ENCODE data around the gene CDH18.
"Not testable (repeated sequence)": the region's sequence is repeated elsewhere in the genome, so short reads cannot be mapped to it uniquely, and the experiment has no call there.

Gene CDH18

DNA sequence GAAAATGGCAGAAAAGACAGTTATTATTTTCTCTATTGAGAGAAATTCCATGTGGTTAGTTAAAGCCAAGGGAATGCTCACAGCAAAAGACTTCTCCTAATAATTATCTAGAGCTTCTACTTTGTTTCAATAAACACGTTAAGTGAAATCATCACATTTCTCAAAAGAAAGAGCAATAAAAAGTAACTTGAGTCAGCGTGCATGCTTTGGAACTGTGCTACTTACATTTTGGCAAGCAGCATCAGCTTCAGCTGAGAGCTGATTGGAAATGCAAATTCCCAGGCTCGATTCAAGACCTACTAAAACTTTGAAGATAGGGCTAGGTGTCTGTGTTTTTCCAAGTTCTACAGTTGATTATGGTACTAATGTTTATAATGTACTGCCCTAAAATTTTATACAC lies 132.1 kb downstream of the CDH18 start:
- DNase-seq, result no peak

DNA sequence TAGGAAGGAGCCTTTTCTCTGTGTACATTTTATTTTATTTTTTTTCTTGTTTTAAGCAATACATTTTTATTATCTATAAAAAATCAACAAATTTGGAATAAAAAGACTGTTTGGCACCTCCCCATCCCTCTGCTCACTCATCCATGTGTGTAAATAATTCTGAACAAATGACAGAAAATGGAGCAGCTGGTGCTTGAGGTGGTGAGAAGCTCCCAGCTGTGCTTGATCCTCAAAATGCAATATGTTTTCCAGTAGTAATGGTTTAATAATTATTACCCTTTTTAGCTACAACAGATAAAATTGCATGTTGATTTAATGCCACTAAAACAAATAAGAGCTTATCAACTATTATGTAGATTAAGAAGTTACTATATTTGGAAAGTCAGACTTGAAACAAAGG lies 132.5 kb downstream of the CDH18 start:
- DNase-seq, result no peak

DNA sequence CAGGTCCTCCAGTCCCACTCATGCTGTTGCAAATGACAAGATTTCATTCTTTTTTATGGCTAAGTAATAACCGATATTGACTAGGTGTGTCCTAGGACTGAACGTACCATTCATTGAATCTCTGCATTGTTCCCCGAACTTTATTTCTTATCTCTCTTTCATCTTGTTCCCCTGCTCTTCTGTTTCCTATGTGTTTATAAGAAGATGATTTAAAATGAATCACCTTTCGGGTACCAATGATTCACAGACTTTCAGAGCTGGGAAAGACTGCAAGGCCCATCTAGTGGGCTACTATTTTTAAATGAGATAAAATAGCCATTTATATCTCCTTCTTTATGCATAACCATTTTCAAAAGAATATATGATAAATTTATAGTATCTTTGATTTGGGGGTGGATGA lies 133.0 kb downstream of the CDH18 start:
- DNase-seq, result no peak

DNA sequence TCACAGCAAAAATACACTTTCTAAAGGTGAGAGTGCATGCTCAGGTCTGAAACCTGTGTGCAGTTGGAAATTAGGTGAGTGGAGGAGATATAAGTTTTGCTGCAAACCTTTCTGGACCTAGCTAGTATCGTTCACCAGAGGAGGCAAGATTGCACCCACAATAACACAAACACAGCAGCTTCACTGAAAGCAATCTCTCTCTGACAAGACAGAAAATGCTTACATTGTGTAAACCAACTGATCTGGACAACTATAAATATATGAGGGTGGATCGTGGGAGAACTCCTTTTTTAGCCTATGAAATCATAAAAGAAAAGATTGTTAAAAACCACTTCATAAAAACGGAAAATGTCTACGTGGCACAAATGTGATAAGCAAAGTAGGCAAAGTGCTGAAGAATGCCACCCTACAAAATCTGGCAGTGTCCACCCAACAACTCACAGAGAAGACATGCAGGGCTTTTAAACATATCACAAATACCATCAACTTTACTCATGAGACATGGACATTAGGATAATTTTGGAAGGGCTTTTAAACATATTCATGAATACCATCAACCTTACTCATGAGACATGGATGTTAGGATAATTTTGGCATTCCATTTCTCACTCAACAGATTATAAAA lies 134.3 kb downstream of the CDH18 start:
- no peak for DNase-seq

DNA sequence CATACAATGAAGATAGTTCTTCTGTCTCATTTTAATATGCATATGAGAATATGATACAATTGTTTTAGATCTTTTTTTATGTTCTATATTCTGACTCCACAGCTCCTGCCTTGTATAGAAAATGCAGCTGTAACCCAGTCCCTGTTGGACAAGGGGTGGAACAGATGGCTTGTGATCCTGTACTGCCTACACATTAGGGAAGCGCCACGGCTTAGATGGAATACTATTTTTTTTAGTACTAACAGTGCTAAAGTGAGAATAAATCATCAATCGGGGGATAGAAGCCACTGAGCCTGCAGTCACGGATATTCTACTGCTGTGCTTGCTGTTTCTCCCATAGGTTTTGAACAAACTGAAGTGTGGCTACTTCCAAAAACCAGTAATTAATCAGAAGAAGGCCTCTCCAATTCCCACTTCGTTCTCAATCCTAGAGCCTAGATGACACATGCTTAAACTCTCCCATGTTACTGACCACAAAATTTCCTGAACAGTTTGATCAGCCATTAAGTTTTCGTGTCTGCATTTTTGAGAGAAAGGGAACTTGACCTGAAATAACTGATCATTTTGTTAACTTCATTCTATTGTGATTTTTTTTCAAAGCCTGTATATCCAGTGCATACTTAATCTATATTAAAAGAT lies 150.3 kb downstream of the CDH18 start:
- no peak for DNase-seq

DNA sequence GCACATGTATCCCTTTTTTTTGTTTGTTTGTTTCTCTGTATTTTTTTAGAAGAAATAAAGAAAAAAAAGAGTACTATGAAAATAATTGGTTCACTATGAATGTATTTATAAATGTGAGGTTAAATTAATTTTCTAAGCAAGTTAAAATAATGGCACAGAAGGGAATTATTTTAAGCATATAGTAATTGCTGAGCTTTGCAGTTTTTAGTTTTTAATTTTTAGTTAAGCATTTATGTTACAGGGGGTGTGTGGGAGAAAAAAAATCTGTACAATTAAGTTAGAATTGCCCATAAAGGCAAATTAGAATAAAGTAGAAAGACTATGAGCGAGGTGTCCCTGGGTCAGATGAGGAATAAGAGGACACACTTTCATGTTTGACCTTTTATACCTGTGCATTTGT lies 152.6 kb downstream of the CDH18 start:
- DNase-seq, result no peak

DNA sequence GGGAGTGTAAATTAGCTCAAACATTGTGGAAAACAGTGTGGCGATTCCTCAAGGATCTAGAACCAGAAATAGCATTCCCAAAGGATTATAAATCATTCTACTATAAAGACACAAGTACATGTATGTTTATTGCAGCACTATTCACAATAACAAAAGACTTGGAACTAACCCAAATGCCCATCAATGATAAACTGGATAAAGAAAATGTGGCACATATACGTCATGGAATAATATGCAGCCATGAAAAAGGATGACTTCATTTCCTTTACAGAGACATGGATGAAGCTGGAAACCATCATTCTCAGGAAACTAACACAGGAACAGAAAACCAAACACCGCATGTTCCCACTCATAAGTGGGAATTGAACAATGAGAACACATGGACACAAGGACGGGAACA lies 175.3 kb downstream of the CDH18 start:
- not testable (repeated sequence) for DNase-seq

DNA sequence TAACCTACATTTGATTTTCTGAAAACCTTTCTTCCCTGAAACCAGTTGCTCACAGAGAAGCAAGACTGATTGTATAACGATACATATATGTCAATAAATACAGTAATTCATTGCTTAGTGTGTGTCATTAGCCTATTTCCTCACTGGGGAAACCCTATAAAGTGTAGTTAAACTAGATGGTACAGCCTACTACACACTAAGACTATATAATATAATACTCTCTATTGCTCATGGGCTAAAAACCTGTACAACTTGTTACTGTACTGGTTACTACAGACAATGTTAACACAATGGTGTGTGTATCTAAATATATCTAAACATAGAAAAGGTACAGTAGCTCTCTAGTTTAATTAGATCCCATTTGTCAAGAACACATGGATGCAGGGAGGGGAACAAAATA lies 181.2 kb downstream of the CDH18 start:
- no peak for DNase-seq

DNA sequence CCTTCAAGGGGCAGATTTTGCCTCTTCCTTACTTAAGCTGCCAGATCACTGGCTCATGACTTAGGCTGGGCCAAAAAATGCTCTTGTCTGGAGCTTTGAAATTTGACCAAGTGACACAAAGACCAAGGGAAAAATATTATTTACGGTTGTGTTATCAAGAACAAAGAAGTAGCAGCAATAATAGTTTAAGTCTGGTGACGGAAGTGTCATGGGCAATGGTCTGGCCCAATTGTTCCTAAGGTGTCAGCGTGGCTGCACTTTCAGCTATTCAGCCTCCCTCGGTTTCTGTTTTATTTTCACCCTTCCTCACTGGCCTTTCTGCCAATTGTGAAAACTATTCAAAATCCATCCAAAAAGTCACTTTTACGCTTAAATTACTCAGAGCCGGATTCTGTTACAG lies 185.3 kb downstream of the CDH18 start:
- no peak for DNase-seq

DNA sequence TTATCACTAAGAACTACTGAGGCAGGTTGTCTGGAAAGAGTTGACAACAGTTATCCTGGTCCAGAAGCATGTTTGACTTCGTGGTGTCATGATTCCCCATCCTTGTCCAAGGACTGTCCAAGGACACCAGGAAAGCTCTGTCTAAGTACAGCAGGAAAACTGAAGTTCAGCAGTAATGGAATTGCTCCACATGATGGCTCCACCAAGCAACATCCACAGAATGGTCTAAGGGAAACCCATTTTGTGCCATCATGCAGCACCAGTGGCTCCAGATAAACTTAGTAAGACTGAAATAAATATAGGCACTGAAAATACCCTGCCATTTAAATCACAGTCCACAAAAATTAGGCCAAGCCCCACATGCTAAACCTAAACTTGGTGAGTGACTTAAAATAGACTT lies 192.8 kb downstream of the CDH18 start:
- peak in 1 of 2 experiments; percentile 4 for DNase-seq

DNA sequence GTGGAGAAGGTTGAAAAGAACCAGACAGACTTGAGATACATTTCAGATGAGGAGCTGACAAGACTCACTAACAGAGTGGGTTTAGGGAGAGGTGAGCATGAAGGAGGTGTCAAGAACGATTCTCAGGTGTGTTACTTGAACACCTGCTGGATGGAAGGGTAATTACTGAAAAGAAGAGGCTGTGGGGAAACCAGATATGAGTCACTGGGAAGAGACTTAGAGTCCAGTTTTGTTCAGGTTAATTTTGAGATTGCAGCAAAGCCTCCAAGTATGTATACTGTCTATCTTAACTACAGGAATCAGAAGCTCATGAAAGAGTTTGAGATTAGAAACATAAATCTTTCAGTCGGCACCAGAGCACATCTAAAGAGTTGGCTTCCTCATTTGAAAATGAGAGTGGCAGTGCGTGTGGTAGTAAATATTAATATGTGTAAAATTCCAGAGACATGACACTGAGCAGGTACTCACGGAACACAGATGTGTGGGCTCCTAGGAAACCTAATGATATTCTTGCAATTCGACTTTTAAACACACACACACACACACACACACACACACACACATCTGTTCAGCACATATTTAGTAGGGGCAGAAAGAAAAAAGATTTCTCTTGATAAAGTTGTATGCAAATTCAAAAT lies 197.1 kb downstream of the CDH18 start:
- no peak for DNase-seq

DNA sequence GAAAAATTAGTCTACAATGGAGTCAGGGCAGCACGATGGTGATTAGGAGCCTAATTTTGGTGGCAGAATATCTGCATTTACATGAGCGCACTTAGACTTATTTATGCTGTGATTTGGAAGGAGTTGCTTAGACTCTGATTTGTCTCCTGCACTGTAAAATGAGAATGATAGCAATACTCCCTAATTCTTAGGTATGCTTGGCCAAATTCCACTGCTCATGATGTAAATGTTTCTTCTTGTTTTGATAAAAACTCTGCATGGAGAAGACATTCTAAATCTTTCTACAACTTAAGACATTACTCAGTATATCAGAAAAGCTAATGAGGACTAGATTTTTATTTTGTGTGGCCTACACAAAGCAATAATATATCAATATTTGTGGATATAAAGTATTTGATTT lies 205.4 kb downstream of the CDH18 start:
- no peak for DNase-seq

DNA sequence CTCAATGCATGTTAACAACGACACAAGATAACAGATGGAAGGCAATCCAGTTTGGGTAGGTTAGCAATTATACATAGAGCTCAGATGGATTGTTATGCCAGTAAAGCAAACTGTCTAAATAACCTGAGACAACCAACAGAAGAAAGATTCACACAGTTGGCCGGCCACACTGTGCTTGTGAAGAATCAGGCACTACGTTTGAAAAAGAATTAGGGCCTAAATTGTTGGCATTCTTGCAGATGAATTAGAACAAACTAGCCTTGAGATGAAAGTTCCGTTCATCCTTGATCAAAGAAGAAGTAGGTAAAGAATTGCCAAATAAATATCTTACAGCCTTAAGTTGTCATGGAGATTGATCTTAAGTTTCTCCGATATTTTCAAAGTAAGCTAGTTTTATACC lies 210.6 kb downstream of the CDH18 start:
- DNase-seq, result no peak

DNA sequence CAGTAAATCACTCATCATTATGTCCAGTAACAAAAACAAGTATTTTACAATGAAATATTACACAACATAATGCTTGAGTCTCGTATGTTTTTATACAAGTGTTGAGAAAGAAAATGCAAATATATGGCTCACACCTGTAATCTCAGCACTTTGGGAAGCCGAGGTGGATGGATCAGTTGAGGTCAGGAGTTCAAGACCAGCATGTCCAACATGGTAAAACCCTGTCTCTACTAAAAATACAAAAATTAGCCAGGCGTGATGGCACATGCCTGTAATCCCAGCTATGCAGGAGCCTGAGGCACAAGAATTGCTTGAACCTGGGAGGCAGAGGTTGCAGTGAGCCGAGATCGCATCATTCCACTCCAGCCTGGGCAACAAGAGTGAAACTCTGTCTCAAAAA lies 211.1 kb downstream of the CDH18 start:
- not testable (repeated sequence) for DNase-seq

DNA sequence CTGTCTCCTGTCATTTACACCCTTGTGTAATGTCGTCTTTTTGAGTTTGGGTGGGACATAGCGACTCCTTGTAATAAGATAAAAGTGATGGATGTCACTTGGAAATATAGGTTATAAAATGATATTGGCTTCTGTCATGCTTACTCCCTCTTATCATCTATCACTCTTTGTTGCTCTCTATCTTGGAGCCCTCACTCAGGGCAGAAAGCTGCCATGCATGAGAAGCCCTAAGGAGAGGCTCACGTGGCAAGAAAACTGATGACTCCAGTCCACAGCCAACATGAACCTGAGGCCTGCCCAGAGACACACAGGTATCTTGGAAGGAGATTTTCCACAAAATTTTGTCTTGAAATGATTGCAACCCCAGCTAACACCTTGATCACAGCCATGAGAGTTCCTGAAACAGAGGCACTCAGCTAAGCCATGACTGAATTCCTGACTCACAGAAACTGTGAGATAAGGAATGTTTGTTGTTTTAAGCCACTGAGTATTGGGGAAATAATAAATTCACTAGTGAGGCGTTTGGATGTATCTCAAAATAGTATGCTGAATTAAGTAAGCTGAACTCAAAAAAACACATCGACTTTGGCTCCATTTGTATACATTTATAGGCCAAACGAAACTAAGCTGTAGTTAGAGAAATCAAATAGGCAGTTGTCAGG lies 216.7 kb downstream of the CDH18 start:
- DNase-seq, result no peak

DNA sequence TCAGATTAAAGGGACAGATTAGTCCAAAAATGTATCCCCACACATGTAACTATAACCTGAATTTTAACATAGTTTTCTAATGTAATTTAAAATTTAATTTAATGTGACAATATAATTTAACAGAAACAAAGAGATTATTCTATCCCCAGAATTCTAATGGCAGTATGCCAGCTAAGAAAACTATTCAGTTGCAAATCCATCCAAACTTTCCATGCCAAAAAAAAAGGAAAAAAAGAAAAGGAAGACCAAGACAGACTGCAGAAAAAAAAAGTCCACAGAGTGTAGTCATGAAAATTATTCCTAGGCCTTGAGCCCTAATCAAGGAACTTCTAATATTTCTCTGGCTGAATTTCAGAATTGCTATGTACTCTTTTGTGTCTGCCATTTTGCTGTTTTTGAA lies 217.6 kb downstream of the CDH18 start:
- DNase-seq, result no peak

DNA sequence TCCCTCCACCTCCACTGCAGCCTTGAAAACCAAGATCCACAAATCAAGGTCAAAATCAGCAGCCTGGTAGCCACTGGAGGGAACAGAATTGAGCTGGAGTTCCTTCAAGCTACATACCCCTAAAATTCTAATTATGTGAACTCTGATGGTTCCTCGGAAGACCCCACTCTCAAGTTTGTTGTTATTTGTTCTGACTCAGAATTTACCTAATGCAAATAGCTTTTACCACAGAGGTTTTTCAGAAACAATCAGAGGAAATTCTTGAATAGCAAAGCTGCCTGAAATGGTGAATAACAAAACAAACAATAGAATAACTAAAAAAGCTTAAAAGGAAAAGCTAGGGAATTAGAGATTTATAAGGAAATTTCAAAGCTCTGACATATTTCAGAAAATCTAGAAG lies 220.0 kb downstream of the CDH18 start:
- no peak for DNase-seq

DNA sequence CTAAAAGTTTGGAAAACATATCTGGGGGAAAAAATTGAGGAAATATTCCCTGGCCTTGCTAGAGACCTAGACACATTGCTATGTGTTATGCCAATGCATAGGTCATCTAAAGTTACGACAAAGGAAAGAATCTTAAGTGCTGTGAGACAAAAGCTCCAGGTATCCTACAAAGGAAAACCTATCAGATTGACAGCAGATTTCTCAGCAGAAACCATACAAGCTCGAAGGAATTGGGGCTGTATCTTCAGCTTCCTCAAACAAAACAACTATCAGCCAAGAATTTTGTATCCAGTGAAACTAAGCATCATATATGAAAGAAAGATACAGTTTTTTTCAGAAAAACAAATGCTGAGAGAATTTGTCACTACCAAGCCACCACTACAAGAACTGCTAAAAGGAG lies 234.4 kb downstream of the CDH18 start:
- no peak for DNase-seq

DNA sequence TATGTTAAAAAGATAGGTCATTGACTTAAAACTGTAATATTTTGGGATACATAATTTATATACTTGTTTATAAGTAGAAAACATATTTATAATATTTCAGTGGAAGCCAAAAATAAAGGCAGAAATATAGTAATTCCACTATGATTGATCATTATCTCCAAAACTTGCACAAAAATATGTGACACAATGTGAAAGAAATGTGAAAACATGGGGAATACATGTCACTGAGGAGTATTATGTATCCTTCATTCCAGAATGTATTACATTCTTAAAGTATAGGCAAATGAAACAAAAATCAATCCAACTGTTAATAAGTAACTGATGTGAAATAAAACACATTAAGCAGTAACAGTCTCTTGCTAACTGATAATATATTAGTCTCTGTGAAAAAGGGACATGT lies 236.7 kb downstream of the CDH18 start:
- DNase-seq, result no peak

DNA sequence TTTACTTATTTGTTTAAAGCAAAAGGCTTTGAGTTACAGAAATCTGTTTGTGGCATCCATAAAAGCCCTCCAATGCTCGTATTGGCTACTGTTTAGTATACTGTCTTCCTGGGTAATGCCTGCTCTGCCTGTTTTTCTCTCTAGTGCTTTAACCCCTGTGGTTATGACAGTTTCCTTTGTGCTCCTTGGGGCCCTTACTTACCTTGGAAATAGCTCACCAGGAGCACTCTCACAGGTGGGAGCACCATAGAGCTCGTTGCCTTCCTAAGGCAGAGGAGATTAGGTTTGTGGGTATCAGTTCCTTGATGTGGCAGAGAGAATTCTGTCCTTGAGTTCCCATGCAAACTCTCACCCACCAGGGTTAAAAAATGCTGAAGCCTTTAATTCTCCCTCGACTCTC lies 242.8 kb downstream of the CDH18 start:
- no peak for DNase-seq

DNA sequence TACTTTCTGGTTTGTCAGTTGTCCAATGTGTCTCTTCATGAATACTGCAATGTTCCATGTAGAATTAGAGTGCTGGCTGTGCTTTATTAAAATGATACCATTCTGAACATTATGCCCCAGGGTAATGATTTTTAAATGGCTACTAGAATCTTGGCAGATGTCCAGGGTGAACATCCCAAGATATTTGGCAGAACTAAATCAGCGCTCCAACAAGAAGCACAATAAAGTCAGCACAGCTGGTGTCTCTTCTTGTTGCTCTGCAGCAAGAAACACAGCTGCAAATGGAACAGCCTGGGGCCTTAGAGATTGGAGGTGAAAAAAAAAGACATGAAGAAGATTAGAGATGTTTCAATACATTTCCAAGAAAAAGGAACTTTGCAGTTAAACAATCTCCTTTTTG lies 248.3 kb downstream of the CDH18 start:
- DNase-seq, result no peak

DNA sequence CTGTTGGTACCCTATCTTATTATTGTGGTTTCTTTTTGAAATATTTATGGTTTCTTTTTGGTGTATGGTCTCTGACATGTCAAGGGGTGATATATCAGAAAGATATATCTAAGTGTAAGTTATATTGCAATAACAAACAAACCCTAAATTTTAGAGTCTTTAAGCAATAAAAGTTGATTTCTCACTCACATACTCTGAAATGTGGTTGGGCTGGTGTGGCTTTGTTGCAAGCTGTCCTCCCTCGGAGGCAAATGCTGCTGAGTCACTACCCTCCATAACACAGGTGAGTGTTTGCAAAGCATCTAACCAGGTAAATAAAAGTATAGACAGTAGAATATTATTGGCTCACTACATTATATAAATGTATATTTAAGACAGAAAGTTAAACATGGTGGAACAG lies 253.2 kb downstream of the CDH18 start:
- DNase-seq, result no peak

DNA sequence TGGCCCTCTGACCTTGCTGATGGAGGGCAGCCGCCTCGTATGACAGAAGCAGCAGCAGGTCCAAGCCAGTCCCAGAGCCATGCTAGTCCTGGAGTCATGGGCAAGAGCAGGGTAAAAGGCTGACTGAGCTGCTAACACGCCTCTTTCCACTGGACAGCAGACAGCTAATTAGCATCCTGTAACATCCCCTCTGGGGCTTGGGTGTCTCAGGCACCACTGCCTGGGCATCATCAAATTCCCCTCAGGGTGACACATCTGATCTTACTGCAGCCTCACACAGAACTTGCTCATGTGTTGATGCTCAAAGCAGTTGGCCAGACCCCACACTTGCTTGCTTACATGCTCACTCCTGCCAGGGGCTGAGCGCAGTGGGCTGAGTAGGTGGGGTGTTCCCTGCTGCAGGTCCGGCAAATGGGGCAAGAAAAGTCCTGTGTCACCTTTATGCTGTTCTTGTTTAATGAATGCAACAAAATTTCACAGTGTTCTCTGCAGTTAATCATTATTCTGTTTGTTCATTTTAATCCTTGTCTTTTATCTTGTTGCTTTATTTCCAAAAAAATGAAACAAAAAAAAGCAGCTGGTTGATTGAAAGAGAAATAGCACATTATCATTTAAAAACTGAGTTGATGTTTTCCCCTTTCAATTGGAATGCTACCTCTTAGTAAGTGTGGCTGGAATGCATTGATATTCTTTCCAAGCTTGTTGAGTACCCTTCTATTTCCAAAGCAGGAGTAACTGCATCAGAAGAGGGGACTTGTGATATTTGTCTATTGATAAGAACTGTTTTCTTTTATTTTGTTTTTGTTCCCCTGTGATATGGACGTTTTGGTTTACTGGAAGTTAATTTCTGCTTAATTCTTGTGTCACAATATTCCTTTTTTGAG lies 254.1 kb downstream of the CDH18 start:
- no peak for DNase-seq

Measured in NCI-H526 (cell line).